Adrenal gland (tissue), 12 donors: ENCODE results near the gene CYTH3. TPM values are rescaled to one million over a fixed set of nuclear protein-coding genes. Genes with fewer than 3 reads are reported as not detected.

Experiments used
- DNase-seq, 7 donors: peaks; one replicate each; pipeline ENCODE4 v3.0.0-alpha.2; 2019 to 2020
- H3K27ac ChIP-seq, 5 donors: fragments of 200-600 bp; sonication (generic) in 4 of 5; 1 replicate in 3 of 5; 2 replicates in 2 of 5; pipeline versions ENCODE4 v1.5.1 to v1.8.0; 2016 to 2020; ENCODE audit warnings: mild to moderate bottlenecking in 1 of 5
- H3K27me3 ChIP-seq: fragments of 200-600 bp; 2 replicates; pipeline ENCODE4 v1.8.0; 2021
- H3K36me3 ChIP-seq, 2 donors: fragments of 200-600 bp; replicated peaks in 1 of 2; 1 replicate in 1 of 2; 2 replicates in 1 of 2; pipeline versions ENCODE4 v1.5.1 to v1.8.0; 2018 to 2022
- H3K4me1 ChIP-seq, 2 donors: fragments of 200-600 bp; replicated peaks in 1 of 2; 1 replicate in 1 of 2; 2 replicates in 1 of 2; pipeline versions ENCODE4 v1.5.1 to v1.8.0; 2018 to 2021
- H3K4me3 ChIP-seq, 4 donors: fragments of 200-600 bp; sonication (generic) in 3 of 4; one replicate each; pipeline ENCODE4 v1.5.1; 2016 to 2018
- H3K9me3 ChIP-seq, 3 donors: fragments of 200-600 bp; sonication (generic) in 1 of 3; replicated peaks in 1 of 3; 1 replicate in 2 of 3; 2 replicates in 1 of 3; pipeline versions ENCODE4 v1.5.1 to v1.8.0; 2016 to 2021
- CTCF ChIP-seq, 6 experiments: fragments of 450-650 bp in 4 of 6; fragments of 200-600 bp in 2 of 6; sonication (generic) in 1 of 6; IDR thresholded peaks; 1 replicate in 5 of 6; 2 replicates in 1 of 6; pipeline versions ENCODE4 v1.5.1 to v1.8.0; 2016 to 2021; ENCODE audit warnings: antibody characterized with exemption in 6 of 6, mild to moderate bottlenecking in 2 of 6, moderate library complexity in 1 of 6
- POLR2A ChIP-seq, 2 donors: fragments of 450-650 bp; IDR thresholded peaks; one replicate each; pipeline ENCODE4 v1.6.1; 2017; ENCODE audit warnings: antibody characterized with exemption in 2 of 2, mild to moderate bottlenecking in 2 of 2, moderate library complexity in 1 of 2
- WGBS, 4 donors: extraction: QIAGEN DNeasy Blood & Tissue Kit in 2 of 4; methylation state at CpG; one replicate each; pipeline versions ENCODE4 v1.1.5 to v1.1.7; 2013 to 2017; 5-methylcytosine and 5-hydroxymethylcytosine counted together
- intact Hi-C, 2 donors: fragments of 100-400 bp; cut with DNase I; formaldehyde crosslinking; loops; one replicate each; pipeline versions ENCODE4 v1.14.1 to v1.15.0; 2022 to 2023
- polyA plus RNA-seq, 3 donors: library from polyadenylated mRNA; stranded (reverse); fragments of 200-250 nt in 2 of 3; fragments of 350-450 nt in 1 of 3; fragmentation: Illumina TruSeq in 1 of 3; extraction: RNeasy Lipid Tissue Mini Kit (QIAGEN cat#74804) in 1 of 3; gene quantifications; one replicate each; pipeline ENCODE4 v1.2.3, GENCODE V29; 2013 to 2014
- total RNA-seq, 9 donors: library from RNA; depleted of rRNA in 4 of 9; stranded (reverse); fragments of >200 nt in 4 of 9; fragments of 120-200 nt in 1 of 9; fragmentation: NEBNext Ultra II Directional in 1 of 9; extraction: Animal tissue kit (Norgen Biotek cat#: 25700) in 1 of 9; gene quantifications; one replicate each; pipeline versions ENCODE4 v1.1.0 to v1.2.4, GENCODE V29; 2013 to 2023
- donor health status: healthy with polysubstance abuse.
- donor health status: Bipolar disorder and iron deficiency.
- donor health status: DM: yes; HTN: yes; CAD: no.
- donor health status: DM: no; HTN: no; CAD: no.
- donor health status: DM: no; HTN: no; CAD: no.
- donor health status: DM: yes; HTN: yes; CAD: no.

The CYTH3 gene
- total and polyA plus RNA-seq, 12 donors: 7.9 to 34.3 (median 17.0) TPM

GRCh38 chr7:6237011-6237410 lies 35.4 kb downstream of the CYTH3 start:
- intact Hi-C loops: no loop called here
- Histone ChIP-seq H3K27me3 (no peaks in the 10 kb centered on the region), H3K36me3 (no peaks in the 10 kb centered on the region), H3K4me3 (no peak overlapping the region), H3K4me1 (peaks cover 0 to 19% of the 10 kb centered on the region in 2 donors), H3K27ac (no peak overlapping the region), H3K9me3 (no peaks in the 10 kb centered on the region)
- DNase-seq: peak in 1 of 7 donors; percentile 59
- 81 to 91% (median 86%) methylated on average over 7 of the region's 7 CpGs for WGBS, 4 donors
- TF ChIP-seq CTCF (IDR thresholded peaks at IDR 0.05) (no peak), POLR2A (IDR thresholded peaks at IDR 0.05) (no peak)

DNA sequence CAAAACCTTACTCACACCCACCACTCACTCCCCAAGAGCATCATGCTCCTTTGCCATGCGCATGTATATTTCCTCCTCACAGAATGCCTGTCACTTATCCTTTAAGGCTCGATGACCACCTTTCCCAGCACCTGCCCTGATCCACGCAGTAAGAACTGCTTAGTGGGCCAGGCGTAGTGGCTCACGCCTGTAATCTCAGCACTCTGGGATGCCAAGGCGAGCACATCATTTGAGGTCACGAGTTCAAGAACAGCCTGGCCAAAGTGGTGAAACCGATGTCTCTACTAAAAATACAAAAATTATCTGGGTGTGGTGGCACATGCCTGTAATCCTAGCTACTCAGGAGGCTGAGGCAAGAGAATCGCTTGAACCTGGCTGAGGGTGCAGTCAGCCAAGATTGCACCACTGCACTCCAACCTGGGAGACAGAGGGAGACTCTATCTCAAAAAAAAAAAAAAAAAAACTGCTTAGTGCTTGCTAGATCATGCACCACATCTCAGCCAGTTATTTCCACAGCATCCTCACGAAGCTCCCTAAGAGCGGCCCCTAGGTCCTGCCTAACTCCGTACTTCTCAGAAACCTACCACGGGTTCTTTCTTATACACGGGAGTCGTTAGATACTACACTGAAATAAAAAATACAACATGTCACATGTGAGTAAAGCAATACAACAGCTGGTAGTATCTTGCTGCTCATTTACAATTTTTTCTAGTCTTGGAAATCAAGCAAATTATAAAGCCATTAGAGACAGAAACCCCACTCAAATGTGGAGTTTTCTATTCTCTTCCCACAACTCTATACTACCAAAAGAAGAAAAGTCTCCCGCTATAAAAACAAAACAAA lies 37.2 kb downstream of the CYTH3 start:
- Histone ChIP-seq H3K9me3 (no peaks in the 10 kb centered on the region), H3K27me3 (no peaks in the 10 kb centered on the region), H3K4me3 (no peak overlapping the region), H3K4me1 (peaks cover 0 to 18% of the 10 kb centered on the region in 2 donors), H3K27ac (no peak overlapping the region), H3K36me3 (no peaks in the 10 kb centered on the region)
- DNase-seq: no peak
- 85 to 95% (median 89%) methylated on average over 16 of the region's 16 CpGs for whole genome bisulfite sequencing, 4 donors
- TF ChIP-seq POLR2A (IDR thresholded peaks at IDR 0.05) (no peak), CTCF (IDR thresholded peaks at IDR 0.05) (no peak)
- intact Hi-C loops: no loop called here

DNA sequence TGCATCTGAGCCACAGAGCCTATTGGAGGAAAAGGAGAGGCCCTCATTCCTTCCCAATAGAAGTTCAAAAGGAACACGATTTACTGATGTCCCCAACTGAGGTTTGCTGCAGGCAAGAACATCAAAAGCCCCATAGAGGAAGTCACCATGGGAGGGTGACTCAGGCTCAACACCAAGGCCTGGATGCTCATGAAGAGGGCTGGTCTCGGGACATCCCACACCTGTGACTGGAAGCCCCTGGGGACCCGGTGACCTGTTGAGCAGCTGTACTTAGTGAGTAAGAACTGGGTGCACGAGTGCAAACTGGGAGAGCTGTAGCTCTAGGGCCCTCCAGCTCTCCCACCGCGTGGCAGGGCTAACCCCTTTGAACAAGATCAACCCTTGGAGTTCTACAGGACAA lies 38.0 kb downstream of the CYTH3 start:
- Histone ChIP-seq H3K9me3 (no peaks in the 10 kb centered on the region), H3K36me3 (no peaks in the 10 kb centered on the region), H3K4me3 (no peak overlapping the region), H3K27me3 (no peaks in the 10 kb centered on the region), H3K4me1 (peaks cover 0 to 21% of the 10 kb centered on the region in 2 donors), H3K27ac (no peak overlapping the region)
- no peak for DNase-seq
- TF ChIP-seq POLR2A (IDR thresholded peaks at IDR 0.05) (no peak), CTCF (IDR thresholded peaks at IDR 0.05) (no peak)
- WGBS, 4 donors: 87 to 93% (median 91%) methylated on average over 6 of the region's 6 CpGs
- intact Hi-C loops: no loop called here

- intact Hi-C loops: no loop called here
- Histone ChIP-seq H3K36me3 (no peaks in the 10 kb centered on the region), H3K4me3 (no peak overlapping the region), H3K9me3 (no peaks in the 10 kb centered on the region), H3K27me3 (no peaks in the 10 kb centered on the region), H3K27ac (no peak overlapping the region), H3K4me1 (peaks cover 0 to 34% of the 10 kb centered on the region in 2 donors)
- peak in 4 of 7 donors; percentile 48 to 70 (median 50) for DNase-seq
- 59 to 86% (median 74%) methylated on average over 8 of the region's 8 CpGs for WGBS, 4 donors
- TF ChIP-seq CTCF (IDR thresholded peaks at IDR 0.05) (no peak), POLR2A (IDR thresholded peaks at IDR 0.05) (no peak)
Measured at GRCh38 chr7:6232534-6232933, 39.9 kb downstream of the CYTH3 start.
